Mesenteric fat pad (tissue), 1 donor: ENCODE measurements around the gene KCTD14. TPM values are rescaled to one million over a fixed set of nuclear protein-coding genes. Genes with fewer than 3 reads are reported as not detected.
"Not testable (repeated sequence)": the region's sequence is repeated elsewhere in the genome, so short reads cannot be mapped to it uniquely, and the experiment has no call there.

Experiments
- DNase-seq: peaks from one replicate; pipeline ENCODE4 v3.0.0-alpha.2; 2020; ENCODE audit warnings: low spot score
- total RNA-seq: library from RNA; stranded (reverse); fragmentation: NEBNext Ultra II Directional; extraction: Animal tissue kit (Norgen Biotek cat#: 25700); gene quantifications from one replicate; pipeline ENCODE4 v1.2.1, GENCODE V29; 2021
- donor health status: DM: yes; HTN: yes; CAD: no.

The KCTD14 gene
- total RNA-seq, 1 donor from 2014 or later: 1.4 TPM

DNA sequence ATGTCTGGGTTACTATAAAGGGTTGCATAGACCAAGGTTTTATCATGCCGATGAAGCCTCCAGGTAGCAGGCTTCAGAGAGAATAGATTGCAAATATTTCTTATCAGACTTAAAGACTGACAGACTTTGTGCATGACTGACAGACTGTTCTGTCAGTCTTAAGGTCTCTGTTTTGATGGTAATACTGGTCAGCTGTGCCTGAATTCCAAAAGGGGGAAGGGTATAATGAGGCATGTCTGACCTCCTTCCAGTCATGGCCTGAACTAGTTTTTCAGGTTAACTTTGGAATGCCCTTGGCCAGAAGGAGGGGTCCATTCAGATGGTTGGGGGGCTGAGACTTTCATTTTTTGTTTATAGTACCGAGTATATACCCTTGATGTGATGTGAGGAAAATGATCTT lies 4.7 kb upstream of the KCTD14 start:
- DNase-seq: no peak

DNA sequence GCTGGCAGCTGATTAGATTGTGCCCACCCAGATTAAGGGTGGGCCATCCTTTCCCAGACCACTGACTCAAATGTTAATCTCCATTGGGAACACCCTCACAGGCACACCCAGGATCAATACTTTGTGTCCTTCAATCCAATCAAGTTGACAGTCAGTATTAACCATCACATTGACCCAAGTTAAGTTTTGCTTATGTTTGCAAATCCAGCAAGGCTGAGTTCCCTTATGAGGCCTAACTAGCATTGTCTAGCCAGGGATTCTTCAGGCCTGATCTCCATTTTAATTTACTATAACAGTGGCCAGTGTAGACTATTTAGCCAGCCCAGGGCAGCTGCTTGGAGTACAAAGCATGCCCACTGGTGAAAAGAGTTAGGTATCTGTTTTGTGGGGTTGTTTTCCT lies 2.3 kb upstream of the KCTD14 start:
- no peak for DNase-seq

DNA sequence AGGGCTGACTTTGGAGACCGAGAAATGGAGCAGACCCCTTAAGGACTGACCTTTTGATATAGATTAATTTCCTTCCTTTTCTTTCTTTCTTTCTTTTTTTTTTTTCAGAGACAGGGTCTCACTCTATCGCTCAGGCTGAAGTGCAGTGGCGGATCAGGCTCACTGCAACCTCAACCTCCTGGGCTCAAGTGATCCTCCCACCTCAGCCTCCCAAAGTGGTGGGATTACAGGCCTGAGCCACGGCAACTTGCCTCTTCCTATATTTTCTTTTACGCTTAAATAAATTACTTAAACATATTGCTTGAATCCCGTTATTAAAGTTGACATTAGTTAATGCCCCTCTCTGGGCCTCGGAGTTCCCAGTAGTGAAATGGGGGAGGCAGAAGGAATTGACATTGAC lies 350 bp upstream of the KCTD14 start:
- no peak for DNase-seq

DNA sequence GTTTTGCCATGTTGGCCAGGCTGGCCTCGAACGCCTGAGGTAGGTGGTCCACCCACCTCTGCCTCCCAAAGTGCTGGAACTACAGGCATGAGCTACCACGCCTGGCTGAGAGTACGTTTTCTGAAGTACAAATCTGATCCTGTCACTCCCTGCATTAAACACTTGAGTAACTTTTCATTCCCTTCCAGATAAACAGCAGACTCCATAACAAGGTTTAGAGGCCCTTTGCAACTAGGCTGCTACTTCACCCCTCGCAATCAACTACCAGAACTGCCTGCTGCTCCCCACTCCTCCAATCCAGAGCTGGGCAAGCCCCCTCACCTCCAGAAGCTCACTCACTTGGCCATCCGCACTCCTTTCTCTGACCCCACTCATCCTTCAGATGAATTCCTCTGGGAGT lies 1.5 kb downstream of the KCTD14 start:
- no peak for DNase-seq

- no peak for DNase-seq
Observed at GRCh38 chr11:78020246-78020645, 2.8 kb downstream of the KCTD14 start.

- no peak for DNase-seq
Observed at GRCh38 chr11:78019808-78020207, 3.3 kb downstream of the KCTD14 start.

DNA sequence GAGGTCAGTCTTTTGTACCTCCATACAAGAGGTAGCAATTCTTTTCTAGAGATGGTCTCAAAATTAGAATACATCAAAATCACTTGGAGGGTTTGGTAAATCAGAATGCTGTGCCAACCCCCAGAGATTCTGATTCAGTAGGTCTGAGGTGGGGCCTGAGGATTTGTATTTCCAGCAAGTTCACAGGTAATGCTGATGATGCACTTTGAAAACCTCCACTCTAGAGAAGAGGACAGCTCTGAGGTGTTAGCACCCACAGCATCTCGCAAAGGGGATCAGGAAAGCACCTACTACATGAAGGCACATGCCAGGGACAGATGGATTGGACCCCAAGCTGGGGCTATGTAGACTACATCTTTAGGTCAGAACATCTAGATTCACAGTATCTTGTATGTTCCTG lies 7.2 kb downstream of the KCTD14 start:
- DNase-seq: no peak

- not testable (repeated sequence) for DNase-seq
Observed at GRCh38 chr11:78014937-78015520, 8.0 kb downstream of the KCTD14 start.

DNA sequence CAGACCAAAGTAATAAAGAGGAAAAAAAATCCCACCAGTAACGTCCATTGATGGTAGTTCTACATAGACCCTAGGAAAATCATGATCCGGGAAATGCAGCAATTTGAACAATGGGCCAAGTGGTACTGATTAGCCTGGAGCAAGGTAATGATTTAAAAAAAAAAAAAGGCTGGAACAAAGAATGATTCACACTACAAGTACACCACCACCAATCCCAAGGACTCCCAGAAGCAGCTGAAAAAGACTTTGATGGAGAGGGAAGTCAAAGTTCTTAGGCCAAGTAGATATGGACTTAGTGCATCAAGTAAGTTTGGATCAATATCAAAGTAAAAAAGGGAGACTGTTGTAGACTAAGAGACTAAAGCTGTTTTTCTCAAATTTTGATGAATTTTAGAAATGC lies 11.8 kb downstream of the KCTD14 start:
- no peak for DNase-seq

DNA sequence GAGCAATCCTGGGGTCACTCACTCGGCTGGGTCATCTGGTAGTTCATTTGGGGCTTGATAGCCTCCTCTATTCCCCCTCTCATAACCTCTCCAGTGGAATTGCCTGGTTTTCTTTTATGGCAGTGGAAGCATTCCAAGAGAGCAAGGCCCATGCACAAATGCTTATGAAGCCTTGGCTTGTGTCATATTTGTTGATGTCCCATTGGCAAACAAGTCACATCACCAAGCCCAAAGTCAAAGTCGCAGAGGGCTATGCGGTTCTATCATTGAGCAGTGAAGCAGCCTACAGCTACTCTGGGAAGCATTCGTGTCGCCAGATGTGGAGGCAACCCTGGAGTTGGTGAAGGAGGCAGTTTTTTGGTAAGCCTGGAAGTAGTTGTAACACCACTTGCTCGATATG lies 12.3 kb downstream of the KCTD14 start:
- no peak for DNase-seq

DNA sequence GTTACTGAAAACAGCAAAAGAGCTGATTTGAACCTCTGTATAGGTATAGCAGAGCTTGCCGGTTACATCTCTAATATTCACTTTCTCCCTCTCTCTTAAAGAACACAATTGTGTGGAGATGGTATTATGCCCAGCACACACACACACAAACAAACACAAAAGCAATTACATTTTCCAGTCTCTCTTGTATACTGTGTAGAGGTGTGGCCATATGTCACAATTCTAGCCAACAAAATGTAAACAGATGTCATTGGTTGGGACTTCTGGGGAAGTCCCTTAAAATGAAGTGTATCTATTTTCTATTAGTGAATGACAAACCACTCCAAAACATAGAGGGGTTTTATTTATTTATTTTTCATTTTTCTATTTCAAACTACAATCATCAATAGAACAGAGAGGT lies 12.8 kb downstream of the KCTD14 start:
- no peak for DNase-seq

DNA sequence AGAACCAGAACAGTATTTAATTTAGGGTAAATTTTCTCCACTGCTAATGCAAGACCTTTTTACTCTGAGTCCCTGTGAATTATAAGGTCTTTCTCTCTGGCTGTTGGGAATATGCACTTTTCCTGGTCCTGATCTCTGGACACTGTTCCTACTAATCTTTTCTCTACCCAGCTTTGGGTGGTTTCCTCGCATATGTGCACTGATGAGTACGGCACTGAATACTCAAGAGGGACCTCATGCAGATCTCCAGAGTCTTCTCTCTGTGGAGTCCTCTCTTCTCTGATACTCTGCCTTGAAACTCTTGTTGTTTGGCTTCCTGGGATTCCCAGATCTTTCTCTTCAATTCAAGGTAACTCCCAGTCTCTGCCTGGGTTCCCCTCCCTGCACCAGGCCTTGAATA lies 14.0 kb downstream of the KCTD14 start:
- no peak for DNase-seq

DNA sequence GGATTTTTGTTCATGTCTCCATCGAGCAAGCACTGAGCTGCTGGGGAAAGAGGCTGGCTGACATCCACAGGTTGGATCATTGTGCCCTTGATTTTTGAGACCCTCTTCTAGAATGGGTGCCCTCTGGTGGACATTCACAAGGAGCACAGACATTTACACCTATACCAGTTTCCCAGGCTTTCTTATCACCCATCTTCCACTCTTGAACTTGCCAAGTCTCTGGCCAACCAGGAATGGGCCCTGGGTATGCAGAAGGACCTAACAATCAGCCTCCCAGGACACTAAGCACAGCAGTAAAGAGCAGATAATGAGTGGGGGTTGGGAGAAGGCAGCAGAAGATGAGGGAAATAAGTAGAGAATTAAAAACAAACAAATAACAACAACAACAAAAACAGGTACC lies 22.9 kb downstream of the KCTD14 start:
- no peak for DNase-seq

DNA sequence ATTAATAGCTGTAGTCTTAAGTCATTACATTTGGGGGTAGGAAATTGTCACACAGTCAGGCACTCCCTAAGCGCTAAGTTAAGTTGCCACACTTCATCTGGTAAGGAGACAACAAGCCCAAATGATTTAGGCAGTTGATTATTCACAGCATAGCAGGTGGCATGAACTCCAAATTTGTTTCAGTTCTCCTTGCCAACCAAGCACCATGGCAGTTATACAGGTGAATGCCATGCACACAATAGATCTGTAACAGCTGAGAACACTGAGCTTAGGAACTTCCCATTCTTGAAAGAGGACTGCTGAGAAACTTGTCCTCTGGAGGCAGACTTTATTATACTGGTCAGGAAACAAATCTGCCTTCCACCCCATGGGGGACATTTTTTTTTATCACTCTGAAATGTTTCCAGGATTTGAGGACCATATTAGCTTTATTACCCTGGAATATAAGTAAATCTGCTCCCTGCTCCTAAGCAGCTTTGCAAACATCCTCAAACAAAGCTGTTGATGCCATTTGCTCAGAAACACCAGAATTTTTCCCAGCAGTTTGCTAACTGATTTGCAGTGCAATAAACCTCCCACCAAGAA lies 23.5 kb downstream of the KCTD14 start:
- DNase-seq: no peak

DNA sequence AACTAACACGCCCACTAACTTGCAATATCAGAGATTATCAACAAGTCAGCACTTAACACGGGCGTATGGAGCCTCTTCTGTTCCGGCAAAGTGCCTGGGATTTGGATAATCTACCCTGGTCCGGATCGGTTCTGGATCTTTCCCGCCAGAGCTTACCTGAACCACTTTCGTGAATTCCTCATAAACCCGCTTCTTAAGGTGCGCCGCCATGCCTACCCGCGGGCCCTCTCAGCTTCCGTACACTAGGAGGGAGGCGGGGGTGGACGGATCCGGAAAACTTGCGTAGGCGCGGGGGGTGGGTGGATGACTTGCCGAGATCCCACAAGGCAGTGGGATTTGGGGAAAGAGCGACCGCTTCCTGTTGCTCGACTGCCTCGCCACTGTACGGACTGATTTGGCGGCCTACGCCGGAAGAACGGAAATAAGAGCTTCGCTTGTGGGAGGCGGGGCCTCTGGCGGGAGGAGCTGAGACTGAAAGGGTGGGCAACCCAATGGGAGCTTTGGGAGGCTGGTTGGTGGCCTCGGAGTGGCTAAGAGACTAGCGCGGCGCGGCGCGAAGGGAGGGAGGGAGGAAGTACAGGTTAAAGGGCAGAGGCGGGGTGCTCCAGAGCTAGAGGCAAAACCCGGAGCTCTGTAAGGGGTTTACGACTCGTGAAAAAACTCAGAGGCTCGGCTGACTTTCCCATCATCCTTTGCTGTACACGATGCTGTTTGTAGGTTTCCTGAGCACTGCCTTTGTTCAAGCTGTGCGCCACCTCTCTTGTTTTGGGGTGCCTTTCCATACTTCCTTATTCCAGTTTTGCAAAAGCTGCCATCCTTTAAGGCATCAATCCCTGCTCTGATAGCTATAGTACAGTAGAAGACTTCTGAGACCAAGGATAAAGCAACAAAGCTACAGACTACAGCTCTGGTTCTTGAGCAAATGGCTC lies 28.4 kb downstream of the KCTD14 start, which contains the start of gene INTS4:
INTS4 (minus strand) TSS at position 235 of the 929 bp plus-strand sequence; CDS start at position 210, 25 bp downstream.
- peak; percentile 98 for DNase-seq

GRCh38 chr11:77993902-77994301 lies 29.2 kb downstream of the KCTD14 start:
- DNase-seq: no peak

DNA sequence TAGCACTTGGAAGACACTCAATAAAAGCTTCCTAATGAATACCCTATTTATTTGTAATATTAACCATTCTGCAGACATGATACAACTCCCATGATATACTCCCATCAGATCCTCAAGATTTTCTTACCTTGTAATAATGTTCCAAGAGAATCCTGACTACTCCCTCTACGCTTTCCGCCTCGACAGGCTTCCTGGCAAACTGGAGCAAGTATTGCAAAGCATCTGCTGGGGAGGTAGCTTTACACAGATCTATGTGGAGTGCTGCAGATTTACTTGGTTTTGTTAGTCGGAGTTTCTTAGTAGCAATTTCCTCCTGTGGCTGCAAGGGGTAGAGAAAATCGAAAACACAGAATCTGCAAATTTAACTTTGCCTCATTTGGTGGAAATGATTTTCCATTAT lies 32.1 kb downstream of the KCTD14 start:
- no peak for DNase-seq

DNA sequence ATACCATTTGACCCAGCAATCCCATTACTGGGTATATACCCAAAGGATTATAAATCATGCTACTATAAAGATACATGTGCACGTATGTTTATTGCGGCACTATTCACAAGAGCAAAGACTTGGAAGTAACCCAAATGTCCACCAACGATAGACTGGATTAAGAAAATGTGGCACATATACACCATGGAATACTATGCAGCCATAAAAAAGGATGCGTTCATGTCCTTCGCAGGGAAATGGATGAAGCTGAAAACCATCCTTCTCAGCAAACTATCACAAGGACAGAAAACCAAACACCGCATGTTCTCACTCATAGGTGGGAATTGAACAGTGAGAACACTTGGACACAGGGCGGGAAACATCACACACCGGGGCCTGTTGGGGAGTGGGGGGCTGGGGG lies 36.6 kb downstream of the KCTD14 start:
- not testable (repeated sequence) for DNase-seq

GRCh38 chr11:77981346-77981947 lies 41.6 kb downstream of the KCTD14 start:
- no peak for DNase-seq

- no peak for DNase-seq
Observed at GRCh38 chr11:77968337-77968736, 54.7 kb downstream of the KCTD14 start.

- DNase-seq: no peak
Observed at GRCh38 chr11:77967753-77968152, 55.3 kb downstream of the KCTD14 start.

DNA sequence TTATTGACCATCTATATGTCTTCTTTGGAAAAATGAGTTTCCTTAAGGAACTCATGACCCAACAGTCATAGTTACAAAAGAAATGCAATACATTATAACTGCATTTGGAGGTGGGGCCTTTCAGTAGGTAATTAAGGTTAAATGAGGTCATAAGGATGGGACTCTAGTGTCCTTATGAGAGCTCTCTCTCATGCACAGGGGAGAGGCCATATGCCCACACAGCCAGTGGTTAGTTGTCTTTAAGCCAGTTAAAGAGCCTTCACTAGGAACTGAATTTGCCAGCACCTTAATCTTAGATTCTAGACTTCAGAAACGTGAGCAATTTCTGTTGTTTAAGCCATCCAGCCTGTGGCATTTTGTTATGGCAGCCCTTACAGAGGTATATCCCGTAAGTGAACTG lies 56.0 kb downstream of the KCTD14 start:
- no peak for DNase-seq
